GM12878 (cell line): ENCODE measurements around the gene RBM18. TPM values are rescaled to one million over a fixed set of nuclear protein-coding genes. Genes with fewer than 3 reads are reported as not detected.

ENCODE experiments used
- ATAC-seq: fragments of 200-7000 bp; cut with Tn5 transposase; 3 replicates; pipeline ENCODE4 v1.9.1; 2020; ENCODE audit warnings: mild to moderate bottlenecking, moderate library complexity
- BruUV-seq: library from RNA; stranded (reverse); fragments of 400-500 nt; replicated peaks from 2 replicates; lab custom pipeline; 2021; lab: Mats Ljungman, UMichigan
- CTCF ChIA-PET: fragments of 300-600 bp; sonication (Branson Sonifier 250); formaldehyde crosslinking; extraction: SDS; loops from one replicate; lab custom pipeline; 2021; ENCODE audit warnings: inconsistent platforms; lab: Yijun Ruan, JAX
- POLR2A ChIA-PET: fragments of 350-600 bp; formaldehyde crosslinking; extraction: SDS; loops from one replicate; lab custom pipeline; 2021; ENCODE audit warnings: inconsistent platforms; lab: Charles Lee
- RAD21 ChIA-PET: fragments of 300-600 bp; sonication (Branson Sonifier 250); formaldehyde crosslinking; loops from one replicate; lab custom pipeline; 2023; ENCODE audit warnings: antibody characterized with exemption; ENCODE audit not compliant: unreplicated experiment; lab: Charles Lee
- SMC1A ChIA-PET: fragments of 300-600 bp; sonication (Branson Sonifier 250); formaldehyde crosslinking; loops from one replicate; lab custom pipeline; 2023; ENCODE audit not compliant: unreplicated experiment, uncharacterized antibody; lab: Charles Lee
- DNase-seq: peaks from one replicate; pipeline ENCODE4 v3.0.0-alpha.2; 2011; ENCODE audit warnings: low read depth, low spot score
- FAIRE-seq: peaks from 3 replicates; lab custom pipeline; 2011; peaks lifted over from hg19 to GRCh38; lab: Jason Lieb, UNC
- H2AFZ ChIP-seq: 2 replicates; pipeline ENCODE4 v1.6.0; 2011; ENCODE audit warnings: low read depth, low read length, control low read depth; ENCODE audit not compliant: control insufficient read depth
- H3K27ac ChIP-seq: 2 replicates; pipeline ENCODE4 v1.5.1; 2011; ENCODE audit warnings: control low read depth; ENCODE audit not compliant: control insufficient read depth, insufficient read depth
- H3K27me3 ChIP-seq, 2 experiments: replicated peaks in 1 of 2; 2 replicates each; pipeline versions ENCODE4 v1.6.0 to v1.6.1; 2011; ENCODE audit warnings: low read length in 1 of 2; ENCODE audit not compliant: control insufficient read depth in 2 of 2, insufficient read depth in 2 of 2
- H3K36me3 ChIP-seq, 2 experiments: 2 replicates each; pipeline ENCODE4 v1.5.1; 2011; ENCODE audit warnings: low read length in 1 of 2; ENCODE audit not compliant: control insufficient read depth in 2 of 2, insufficient read depth in 2 of 2
- H3K4me1 ChIP-seq: 2 replicates; pipeline ENCODE4 v1.6.1; 2011; ENCODE audit warnings: mild to moderate bottlenecking, low read length, moderate library complexity, mixed read lengths; ENCODE audit not compliant: control insufficient read depth, insufficient read depth
- H3K4me2 ChIP-seq: 2 replicates; pipeline ENCODE4 v1.6.0; 2011; ENCODE audit warnings: control low read depth; ENCODE audit not compliant: control insufficient read depth, insufficient read depth
- H3K4me3 ChIP-seq: fragments of 200-600 bp; sonication (generic); 2 replicates; pipeline ENCODE4 v1.5.1; 2016
- H3K79me2 ChIP-seq: 2 replicates; pipeline ENCODE4 v1.6.0; 2011; ENCODE audit warnings: low read length; ENCODE audit not compliant: control insufficient read depth, insufficient read depth
- H3K9ac ChIP-seq: 2 replicates; pipeline ENCODE4 v1.8.0; 2011; ENCODE audit warnings: low read length, control low read depth, mixed read lengths; ENCODE audit not compliant: control insufficient read depth, insufficient read depth
- H3K9me3 ChIP-seq: replicated peaks from 3 replicates; pipeline ENCODE4 v1.5.1; 2011; ENCODE audit warnings: mild to moderate bottlenecking, low read length; ENCODE audit not compliant: control insufficient read depth, insufficient read depth
- H4K20me1 ChIP-seq: 2 replicates; pipeline ENCODE4 v1.6.0; 2011; ENCODE audit not compliant: control insufficient read depth, insufficient read depth
- BHLHE40 ChIP-seq, 2 experiments: fragments of 450-650 bp in 1 of 2; IDR thresholded peaks; 2 replicates each; pipeline ENCODE4 v1.6.1; 2011 to 2017; ENCODE audit warnings: low read depth in 2 of 2, borderline replicate concordance in 1 of 2, improper control_type of control experiment in 1 of 2, low read length in 1 of 2, mild to moderate bottlenecking in 1 of 2
- ETV6 ChIP-seq, 2 experiments: fragments of 450-650 bp in 1 of 2; IDR thresholded peaks in 1 of 2; conservative IDR thresholded peaks in 1 of 2; 2 replicates each; pipeline ENCODE4 v1.6.1; 2014; ENCODE audit warnings: antibody characterized with exemption in 1 of 2, borderline replicate concordance in 1 of 2, low read depth in 1 of 2, mild to moderate bottlenecking in 1 of 2, moderate library complexity in 1 of 2
- FOXM1 ChIP-seq: IDR thresholded peaks from 2 replicates; pipeline ENCODE4 v1.6.1; 2012; ENCODE audit warnings: low read depth, mild to moderate bottlenecking, inconsistent platforms, low read length, moderate library complexity
- JUND ChIP-seq: IDR thresholded peaks from 2 replicates; pipeline ENCODE4 v1.6.1; 2012; ENCODE audit warnings: low read depth, mild to moderate bottlenecking, low read length, improper control_type of control experiment, moderate library complexity
- MXI1 ChIP-seq: fragments of 150-350 bp; IDR thresholded peaks from 2 replicates; pipeline ENCODE4 v1.6.1; 2011; ENCODE audit warnings: low read depth, mild to moderate bottlenecking, inconsistent platforms, low read length, improper control_type of control experiment
- PAX8 ChIP-seq: fragments of 450-650 bp; IDR thresholded peaks from 2 replicates; pipeline ENCODE4 v1.6.1; 2017; ENCODE audit warnings: mild to moderate bottlenecking, moderate library complexity
- SREBF2 ChIP-seq: IDR thresholded peaks from 2 replicates; pipeline ENCODE4 v1.6.1; 2012; ENCODE audit warnings: mild to moderate bottlenecking, low read length
- STAT3 ChIP-seq: IDR thresholded peaks from 2 replicates; pipeline ENCODE4 v1.6.1; 2011; ENCODE audit warnings: low read depth, low read length, improper control_type of control experiment
- WRNIP1 ChIP-seq: IDR thresholded peaks from 2 replicates; pipeline ENCODE4 v1.6.1; 2011; ENCODE audit warnings: low read depth, low read length, improper control_type of control experiment, borderline replicate concordance
- ZZZ3 ChIP-seq: IDR thresholded peaks from 2 replicates; pipeline ENCODE4 v1.6.1; 2011; ENCODE audit warnings: low read depth; ENCODE audit not compliant: control insufficient read depth, insufficient read length
- WGBS: methylation state at CpG from one replicate; pipeline ENCODE4 v1.1.6; 2016; ENCODE audit warnings: low lambda C conversion rate; ENCODE audit not compliant: insufficient replicate concordance, insufficient coverage; ENCODE audit errors: missing lambda C conversion rate; 5-methylcytosine and 5-hydroxymethylcytosine counted together
- in situ Hi-C: fragments of 300-500 bp; cut with MboI; formaldehyde crosslinking; loops from 9 replicates; pipeline ENCODE4 v1.14.3; 2018; ENCODE audit warnings: mixed read lengths
- intact Hi-C: fragments of 100-400 bp; cut with micrococcal nuclease; formaldehyde crosslinking; loops from one replicate; pipeline ENCODE4 v1.14.2; 2022; ENCODE audit not compliant: unreplicated experiment
- polyA plus RNA-seq, 11 experiments: library from polyadenylated mRNA; depleted of rRNA in 4 of 11; unstranded in 6 of 11; stranded (reverse) in 5 of 11; fragments of >200 nt; fragmentation: Nextera tagmentation in 4 of 11; fragmentation: Illumina TruSeq in 1 of 11; extraction: Ambion mirVana in 4 of 11; extraction: Trizol in 1 of 11; gene quantifications; 1 replicate in 1 of 11; 2 replicates in 10 of 11; pipeline versions ENCODE4 v1.2.1 to v1.2.3, GENCODE V29; 2011 to 2016; ENCODE audit warnings: inconsistent platforms in 2 of 11, missing spikeins in 2 of 11, low read depth in 1 of 11
- total RNA-seq, 4 experiments: library from RNA; depleted of rRNA in 3 of 4; stranded (reverse); fragments of >200 nt in 3 of 4; fragmentation: Illumina TruSeq in 1 of 4; extraction: Trizol in 1 of 4; gene quantifications; 2 replicates each; pipeline versions ENCODE4 v1.2.1 to v1.2.3, GENCODE V29; 2013 to 2021
- TF ChIP-seq, protein P1 (sequence below): fragments of 450-650 bp; formaldehyde crosslinking; IDR thresholded peaks from 2 replicates; pipeline ENCODE4 v1.4.0; 2020; ENCODE audit warnings: mild to moderate bottlenecking, moderate library complexity
- TF ChIP-seq, protein P2 (sequence below): fragments of 450-650 bp; IDR thresholded peaks from 2 replicates; pipeline ENCODE4 v1.6.1; 2016; ENCODE audit warnings: mild to moderate bottlenecking
- TF ChIP-seq, protein P3 (sequence below): fragments of 450-650 bp; IDR thresholded peaks from 2 replicates; pipeline ENCODE4 v1.6.1; 2016; ENCODE audit warnings: mild to moderate bottlenecking, moderate library complexity, borderline replicate concordance

Gene RBM18
- total and polyA plus RNA-seq, 10 of the 15 experiments (the other 5 are each of a cell fraction or from before 2014, with no cell fraction given) = 6.4 to 46.8 (median 30.4) TPM

DNA sequence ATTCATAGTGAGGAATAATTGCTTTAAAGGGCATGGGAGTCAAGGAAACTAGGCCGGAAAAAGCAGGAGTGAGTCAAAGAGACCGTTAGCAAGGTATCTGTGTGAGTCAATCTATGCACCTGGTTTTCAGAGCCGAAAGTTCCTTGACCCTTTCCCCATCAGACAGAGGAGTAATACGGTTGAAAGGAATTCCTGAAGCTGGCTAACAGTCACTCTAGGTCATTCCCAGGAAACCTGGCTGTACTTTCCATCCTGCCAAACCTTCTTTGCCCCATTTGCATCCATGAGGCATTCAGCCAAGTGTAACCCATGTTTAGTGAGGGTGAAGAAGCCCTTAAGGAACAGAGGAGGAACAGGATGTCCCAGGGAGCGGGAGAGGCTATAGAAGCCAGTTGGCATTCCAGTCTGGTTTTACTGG lies 16.2 kb downstream of the RBM18 start (continued):
- TF ChIP-seq SREBF2 = no peak
- no peak for TF ChIP-seq FOXM1
- no peak for TF ChIP-seq JUND
- TF ChIP-seq, protein P1, sequence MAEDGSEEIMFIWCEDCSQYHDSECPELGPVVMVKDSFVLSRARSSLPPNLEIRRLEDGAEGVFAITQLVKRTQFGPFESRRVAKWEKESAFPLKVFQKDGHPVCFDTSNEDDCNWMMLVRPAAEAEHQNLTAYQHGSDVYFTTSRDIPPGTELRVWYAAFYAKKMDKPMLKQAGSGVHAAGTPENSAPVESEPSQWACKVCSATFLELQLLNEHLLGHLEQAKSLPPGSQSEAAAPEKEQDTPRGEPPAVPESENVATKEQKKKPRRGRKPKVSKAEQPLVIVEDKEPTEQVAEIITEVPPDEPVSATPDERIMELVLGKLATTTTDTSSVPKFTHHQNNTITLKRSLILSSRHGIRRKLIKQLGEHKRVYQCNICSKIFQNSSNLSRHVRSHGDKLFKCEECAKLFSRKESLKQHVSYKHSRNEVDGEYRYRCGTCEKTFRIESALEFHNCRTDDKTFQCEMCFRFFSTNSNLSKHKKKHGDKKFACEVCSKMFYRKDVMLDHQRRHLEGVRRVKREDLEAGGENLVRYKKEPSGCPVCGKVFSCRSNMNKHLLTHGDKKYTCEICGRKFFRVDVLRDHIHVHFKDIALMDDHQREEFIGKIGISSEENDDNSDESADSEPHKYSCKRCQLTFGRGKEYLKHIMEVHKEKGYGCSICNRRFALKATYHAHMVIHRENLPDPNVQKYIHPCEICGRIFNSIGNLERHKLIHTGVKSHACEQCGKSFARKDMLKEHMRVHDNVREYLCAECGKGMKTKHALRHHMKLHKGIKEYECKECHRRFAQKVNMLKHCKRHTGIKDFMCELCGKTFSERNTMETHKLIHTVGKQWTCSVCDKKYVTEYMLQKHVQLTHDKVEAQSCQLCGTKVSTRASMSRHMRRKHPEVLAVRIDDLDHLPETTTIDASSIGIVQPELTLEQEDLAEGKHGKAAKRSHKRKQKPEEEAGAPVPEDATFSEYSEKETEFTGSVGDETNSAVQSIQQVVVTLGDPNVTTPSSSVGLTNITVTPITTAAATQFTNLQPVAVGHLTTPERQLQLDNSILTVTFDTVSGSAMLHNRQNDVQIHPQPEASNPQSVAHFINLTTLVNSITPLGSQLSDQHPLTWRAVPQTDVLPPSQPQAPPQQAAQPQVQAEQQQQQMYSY = no peak
- TF ChIP-seq, all 136 proteins: peak for 0

DNA sequence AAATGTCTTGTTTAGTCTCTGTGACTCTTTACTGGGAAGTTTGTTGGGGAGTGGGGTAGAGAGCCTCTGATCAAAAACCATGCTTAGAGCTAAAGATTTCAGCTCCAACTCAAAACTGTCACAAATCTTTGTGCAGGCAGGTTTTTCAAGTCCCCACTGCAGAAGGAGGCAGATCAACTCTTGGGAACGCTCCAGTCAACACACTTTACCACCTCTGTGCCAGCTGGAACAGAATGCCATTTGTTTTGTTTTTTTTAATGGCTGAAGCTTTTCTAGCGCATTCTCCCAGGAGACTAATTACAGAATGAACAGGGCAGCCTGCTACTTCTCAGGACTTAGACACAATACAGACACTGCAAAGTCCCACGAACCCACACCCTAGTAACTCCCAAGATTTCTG lies 18.0 kb downstream of the RBM18 start:
- ChIA-PET POLR2A (no interaction called here), CTCF (no interaction called here), SMC1A (interaction anchor here (0.5 to 1.0 kb wide), 2 partner anchors 18 to 1395 kb away, joined by 3 to 4 read pairs; partner anchors contain the start of genes MRRF and RBM18), RAD21 (no interaction called here)
- H2AFZ ChIP-seq = no peak overlapping the region
- no peak overlapping the region for H3K9ac ChIP-seq
- no peaks in the 10 kb centered on the region for H3K27me3 ChIP-seq
- no peaks in the 10 kb centered on the region for H3K9me3 ChIP-seq
- WGBS = 100% methylated on average over 3 of the region's 3 CpGs
- H3K27ac ChIP-seq = no peak overlapping the region
- FAIRE-seq (no peak), DNase-seq (no peak), ATAC-seq (no peak)
- no peaks in the 10 kb centered on the region for H3K79me2 ChIP-seq
- H4K20me1 ChIP-seq = no peaks in the 10 kb centered on the region
- no peak overlapping the region for H3K4me3 ChIP-seq
- intact Hi-C loops (no loop called here), in situ Hi-C loops (no loop called here)
- H3K36me3 ChIP-seq = peaks cover 2 to 19% of the 10 kb centered on the region in 2 experiments
- no TSS peak for BruUV-seq
- no peaks in the 10 kb centered on the region for H3K4me1 ChIP-seq
- no peak overlapping the region for H3K4me2 ChIP-seq
- TF ChIP-seq MXI1 = no peak
- TF ChIP-seq BHLHE40 (IDR thresholded peaks at IDR 0.05; ENCODE audit: borderline replicate concordance in 1 of 2, low read depth in 2 of 2, low read length in 1 of 2) = no peak
- no peak for TF ChIP-seq PAX8
- TF ChIP-seq ETV6 (conservative IDR thresholded peaks at IDR 0.05 in 1 of 2, IDR thresholded peaks at IDR 0.05 in 1 of 2; ENCODE audit: borderline replicate concordance in 1 of 2, low read depth in 1 of 2) = no peak
- TF ChIP-seq, protein P2, sequence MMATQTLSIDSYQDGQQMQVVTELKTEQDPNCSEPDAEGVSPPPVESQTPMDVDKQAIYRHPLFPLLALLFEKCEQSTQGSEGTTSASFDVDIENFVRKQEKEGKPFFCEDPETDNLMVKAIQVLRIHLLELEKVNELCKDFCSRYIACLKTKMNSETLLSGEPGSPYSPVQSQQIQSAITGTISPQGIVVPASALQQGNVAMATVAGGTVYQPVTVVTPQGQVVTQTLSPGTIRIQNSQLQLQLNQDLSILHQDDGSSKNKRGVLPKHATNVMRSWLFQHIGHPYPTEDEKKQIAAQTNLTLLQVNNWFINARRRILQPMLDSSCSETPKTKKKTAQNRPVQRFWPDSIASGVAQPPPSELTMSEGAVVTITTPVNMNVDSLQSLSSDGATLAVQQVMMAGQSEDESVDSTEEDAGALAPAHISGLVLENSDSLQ = no peak
- TF ChIP-seq STAT3 = no peak
- no peak for TF ChIP-seq ZZZ3
- TF ChIP-seq, protein P3, sequence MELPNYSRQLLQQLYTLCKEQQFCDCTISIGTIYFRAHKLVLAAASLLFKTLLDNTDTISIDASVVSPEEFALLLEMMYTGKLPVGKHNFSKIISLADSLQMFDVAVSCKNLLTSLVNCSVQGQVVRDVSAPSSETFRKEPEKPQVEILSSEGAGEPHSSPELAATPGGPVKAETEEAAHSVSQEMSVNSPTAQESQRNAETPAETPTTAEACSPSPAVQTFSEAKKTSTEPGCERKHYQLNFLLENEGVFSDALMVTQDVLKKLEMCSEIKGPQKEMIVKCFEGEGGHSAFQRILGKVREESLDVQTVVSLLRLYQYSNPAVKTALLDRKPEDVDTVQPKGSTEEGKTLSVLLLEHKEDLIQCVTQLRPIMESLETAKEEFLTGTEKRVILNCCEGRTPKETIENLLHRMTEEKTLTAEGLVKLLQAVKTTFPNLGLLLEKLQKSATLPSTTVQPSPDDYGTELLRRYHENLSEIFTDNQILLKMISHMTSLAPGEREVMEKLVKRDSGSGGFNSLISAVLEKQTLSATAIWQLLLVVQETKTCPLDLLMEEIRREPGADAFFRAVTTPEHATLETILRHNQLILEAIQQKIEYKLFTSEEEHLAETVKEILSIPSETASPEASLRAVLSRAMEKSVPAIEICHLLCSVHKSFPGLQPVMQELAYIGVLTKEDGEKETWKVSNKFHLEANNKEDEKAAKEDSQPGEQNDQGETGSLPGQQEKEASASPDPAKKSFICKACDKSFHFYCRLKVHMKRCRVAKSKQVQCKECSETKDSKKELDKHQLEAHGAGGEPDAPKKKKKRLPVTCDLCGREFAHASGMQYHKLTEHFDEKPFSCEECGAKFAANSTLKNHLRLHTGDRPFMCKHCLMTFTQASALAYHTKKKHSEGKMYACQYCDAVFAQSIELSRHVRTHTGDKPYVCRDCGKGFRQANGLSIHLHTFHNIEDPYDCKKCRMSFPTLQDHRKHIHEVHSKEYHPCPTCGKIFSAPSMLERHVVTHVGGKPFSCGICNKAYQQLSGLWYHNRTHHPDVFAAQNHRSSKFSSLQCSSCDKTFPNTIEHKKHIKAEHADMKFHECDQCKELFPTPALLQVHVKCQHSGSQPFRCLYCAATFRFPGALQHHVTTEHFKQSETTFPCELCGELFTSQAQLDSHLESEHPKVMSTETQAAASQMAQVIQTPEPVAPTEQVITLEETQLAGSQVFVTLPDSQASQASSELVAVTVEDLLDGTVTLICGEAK = no peak
- no peak for TF ChIP-seq WRNIP1
